ENCODE results near the gene RHOBTB3.
A peak's percentile ranks its signal among the peaks of the same experiment; 100 is the strongest.
"Not testable (repeated sequence)": the region's sequence is repeated elsewhere in the genome, so short reads cannot be mapped to it uniquely, and the experiment has no call there.

Gene RHOBTB3

GRCh38 chr5:95707055-95707454, 24.1 kb upstream of the RHOBTB3 start:
- H3K36me3 ChIP-seq, result no peaks in the 10 kb centered on the region
- H3K27me3 ChIP-seq, result no peaks in the 10 kb centered on the region
- H3K4me1 ChIP-seq, result no peaks in the 10 kb centered on the region; the same call in 1 of the 2 replicates
- no peak for DNase-seq
- H3K4me3 ChIP-seq (ENCODE audit: low read depth, low read length), result no peak overlapping the region
- TF ChIP-seq, protein P1, sequence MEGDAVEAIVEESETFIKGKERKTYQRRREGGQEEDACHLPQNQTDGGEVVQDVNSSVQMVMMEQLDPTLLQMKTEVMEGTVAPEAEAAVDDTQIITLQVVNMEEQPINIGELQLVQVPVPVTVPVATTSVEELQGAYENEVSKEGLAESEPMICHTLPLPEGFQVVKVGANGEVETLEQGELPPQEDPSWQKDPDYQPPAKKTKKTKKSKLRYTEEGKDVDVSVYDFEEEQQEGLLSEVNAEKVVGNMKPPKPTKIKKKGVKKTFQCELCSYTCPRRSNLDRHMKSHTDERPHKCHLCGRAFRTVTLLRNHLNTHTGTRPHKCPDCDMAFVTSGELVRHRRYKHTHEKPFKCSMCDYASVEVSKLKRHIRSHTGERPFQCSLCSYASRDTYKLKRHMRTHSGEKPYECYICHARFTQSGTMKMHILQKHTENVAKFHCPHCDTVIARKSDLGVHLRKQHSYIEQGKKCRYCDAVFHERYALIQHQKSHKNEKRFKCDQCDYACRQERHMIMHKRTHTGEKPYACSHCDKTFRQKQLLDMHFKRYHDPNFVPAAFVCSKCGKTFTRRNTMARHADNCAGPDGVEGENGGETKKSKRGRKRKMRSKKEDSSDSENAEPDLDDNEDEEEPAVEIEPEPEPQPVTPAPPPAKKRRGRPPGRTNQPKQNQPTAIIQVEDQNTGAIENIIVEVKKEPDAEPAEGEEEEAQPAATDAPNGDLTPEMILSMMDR (IDR thresholded peaks at IDR 0.05; ENCODE audit: low read depth, low read length), result no peak
- H3K9me3 ChIP-seq, result no peaks in the 10 kb centered on the region

DNA sequence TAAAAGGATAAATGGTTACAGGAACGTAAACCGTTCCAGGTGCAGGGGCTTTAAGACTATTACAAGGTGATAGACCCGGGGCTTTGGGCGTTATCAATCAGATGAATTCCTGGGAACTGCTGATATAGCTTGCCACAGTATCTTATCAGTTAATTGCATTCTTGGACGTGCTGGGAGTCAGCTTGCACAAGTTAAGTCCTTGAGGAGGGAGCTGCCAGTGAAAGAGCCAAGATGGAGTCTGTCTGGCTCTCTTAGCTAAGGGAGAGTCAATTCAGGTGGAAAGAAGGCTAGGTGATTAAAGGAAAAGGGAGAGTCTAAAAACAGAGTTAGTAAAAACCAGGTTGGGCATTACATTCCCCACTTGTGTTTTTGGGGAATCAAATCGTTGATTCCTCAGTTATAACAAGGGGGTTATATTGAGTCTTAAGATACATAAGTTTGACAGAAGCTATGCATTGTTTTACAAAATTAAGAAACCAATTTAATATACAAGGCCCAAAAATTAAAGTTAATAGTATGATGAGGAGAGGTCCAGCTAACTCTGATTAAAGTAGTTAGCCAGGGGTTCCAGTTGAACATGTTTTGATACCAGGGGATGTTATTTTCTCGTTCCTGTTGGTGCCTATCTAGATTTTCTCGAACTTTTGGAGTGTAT, 23.5 kb upstream of the RHOBTB3 start:
- H3K4me3 ChIP-seq (ENCODE audit: low read depth, low read length); H3K4me1 ChIP-seq; DNase-seq; H3K9me3 ChIP-seq; H3K36me3 ChIP-seq; H3K27me3 ChIP-seq: not testable (repeated sequence)

GRCh38 chr5:95708876-95709275, 22.3 kb upstream of the RHOBTB3 start:
- TF ChIP-seq, protein P1 (IDR thresholded peaks at IDR 0.05; ENCODE audit: low read depth, low read length), result no peak
- Histone ChIP-seq H3K27me3 (no peaks in the 10 kb centered on the region), H3K4me3 (ENCODE audit: low read depth, low read length) (no peak overlapping the region), H3K4me1 (peaks cover 9% of the 10 kb centered on the region), H3K9me3 (no peaks in the 10 kb centered on the region), H3K36me3 (no peaks in the 10 kb centered on the region)
- no peak for DNase-seq

DNA sequence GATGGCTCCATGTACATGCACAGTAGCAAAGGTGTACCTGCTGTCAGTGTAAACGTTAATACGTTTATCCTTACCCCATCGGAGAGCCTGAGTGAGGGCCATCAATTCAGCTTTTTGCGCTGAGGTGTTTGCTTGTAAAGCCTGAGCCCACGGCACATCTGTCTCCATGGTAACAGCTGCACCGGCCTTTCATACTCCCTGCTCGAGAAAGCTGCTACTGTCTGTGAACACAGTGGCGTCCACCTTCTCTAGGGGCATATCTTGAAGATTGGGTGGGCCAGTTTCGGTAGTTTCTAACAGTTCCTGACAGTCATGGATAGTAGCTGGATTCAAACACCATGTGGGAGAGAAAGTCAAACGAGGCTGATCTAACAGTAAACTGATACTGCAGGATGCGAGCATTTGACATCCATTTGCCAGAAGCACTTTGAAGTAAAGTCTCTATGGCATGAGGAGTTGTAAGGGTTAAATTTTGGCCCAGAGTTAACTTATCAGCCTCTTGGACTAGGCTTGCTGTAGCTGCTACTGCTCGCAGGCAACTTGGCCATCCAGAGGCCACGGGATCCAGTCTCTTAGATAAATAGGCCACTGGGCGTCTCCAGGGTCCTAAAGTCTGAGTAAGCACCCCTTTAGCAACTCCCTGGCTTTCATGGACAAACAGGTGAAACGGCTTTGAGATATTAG, 21.0 kb upstream of the RHOBTB3 start:
- Histone ChIP-seq H3K9me3 (no peaks in the 10 kb centered on the region), H3K4me3 (ENCODE audit: low read depth, low read length) (no peak overlapping the region), H3K4me1 (peaks cover 9% of the 10 kb centered on the region), H3K27me3 (no peaks in the 10 kb centered on the region), H3K36me3 (no peaks in the 10 kb centered on the region)
- peak; percentile 29 for DNase-seq
- TF ChIP-seq, protein P1 (IDR thresholded peaks at IDR 0.05; ENCODE audit: low read depth, low read length), result no peak

DNA sequence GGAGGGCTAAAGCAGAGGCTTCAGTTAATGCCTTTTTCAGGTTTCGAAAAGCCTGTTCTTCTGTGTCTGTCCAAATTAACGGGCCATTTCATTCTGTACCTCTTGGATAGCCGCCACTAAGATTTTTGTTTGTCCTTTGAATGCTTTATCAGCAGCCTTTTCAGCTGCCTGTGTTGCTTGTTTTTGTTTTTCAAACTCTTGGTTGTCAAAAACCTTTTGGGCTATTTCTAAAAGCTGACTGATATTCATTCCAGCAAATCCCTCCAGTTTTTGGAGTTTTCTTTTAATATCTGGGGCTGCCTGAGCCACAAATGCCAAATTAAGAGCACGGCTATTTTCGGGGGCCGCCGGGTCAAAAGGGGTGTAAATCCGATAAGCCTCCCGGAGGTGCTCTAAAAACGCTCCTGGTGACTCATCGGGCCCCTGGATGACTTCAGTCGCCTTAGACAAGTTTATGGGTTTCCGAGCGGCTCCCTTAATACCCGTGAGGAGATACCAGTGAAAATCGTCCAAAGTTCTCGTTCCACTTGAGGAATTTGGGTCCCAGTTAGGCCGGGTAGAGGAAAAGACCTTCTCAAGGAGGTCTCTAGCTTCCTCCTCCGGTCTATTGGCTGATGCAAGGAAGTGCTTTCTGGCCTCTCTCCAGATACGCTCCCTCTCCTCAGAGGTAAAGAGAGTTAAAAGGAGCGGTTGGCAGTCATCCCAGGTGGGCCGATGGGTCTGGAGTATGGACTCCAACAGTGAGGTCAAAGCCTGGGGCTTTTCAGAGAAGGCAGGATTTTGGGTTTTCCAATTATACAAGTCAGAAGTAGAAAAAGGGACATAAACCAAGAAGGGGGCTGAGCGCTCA, 20.3 kb upstream of the RHOBTB3 start:
- not testable (repeated sequence) for DNase-seq; H3K4me3 ChIP-seq (ENCODE audit: low read depth, low read length); H3K4me1 ChIP-seq; H3K36me3 ChIP-seq; H3K27me3 ChIP-seq; H3K9me3 ChIP-seq

GRCh38 chr5:95711501-95712346, 19.4 kb upstream of the RHOBTB3 start:
- H3K27me3 ChIP-seq, result no peaks in the 10 kb centered on the region
- no peaks in the 10 kb centered on the region for H3K9me3 ChIP-seq
- no peak overlapping the region for H3K4me3 ChIP-seq (ENCODE audit: low read depth, low read length)
- H3K4me1 ChIP-seq, result peaks cover 9% of the 10 kb centered on the region
- H3K36me3 ChIP-seq, result no peaks in the 10 kb centered on the region
- TF ChIP-seq, protein P1 (IDR thresholded peaks at IDR 0.05; ENCODE audit: low read depth, low read length), result no peak
- DNase-seq, result no peak
